Stimulated activated CD4-positive, alpha-beta T cell treated with anti-CD3 and anti-CD28 coated beads, Interleukin-12 subunit alpha, Interleukin-12 subunit beta, amount 100 ng/mL, for 4 hours (primary cell): Measurements from ENCODE around the gene SH3YL1.

Experiments used
- DNase-seq: peaks from one replicate; pipeline ENCODE4 v3.0.0-alpha.2; 2020

SH3YL1 gene

DNA sequence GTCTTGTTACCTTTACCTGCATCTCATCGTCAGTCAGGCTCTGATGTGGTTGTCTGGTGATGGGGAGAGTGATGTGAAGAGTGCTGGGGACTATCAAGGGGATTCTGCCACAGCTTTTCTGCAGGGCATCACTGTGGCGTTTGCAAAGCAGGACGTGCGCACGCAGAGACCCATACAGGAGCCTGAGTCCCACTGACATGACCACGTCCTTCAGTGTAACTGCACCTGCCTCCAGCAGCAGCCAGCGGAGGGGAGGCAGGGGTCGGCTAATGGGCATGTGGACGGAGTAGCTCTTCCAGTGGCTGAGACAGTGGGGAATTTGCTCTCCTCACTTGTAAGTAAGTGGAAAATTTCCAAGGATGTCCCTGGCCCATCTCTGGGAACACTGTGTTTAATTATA is 17.5 kb upstream of the SH3YL1 start:
- DNase-seq, result no peak

DNA sequence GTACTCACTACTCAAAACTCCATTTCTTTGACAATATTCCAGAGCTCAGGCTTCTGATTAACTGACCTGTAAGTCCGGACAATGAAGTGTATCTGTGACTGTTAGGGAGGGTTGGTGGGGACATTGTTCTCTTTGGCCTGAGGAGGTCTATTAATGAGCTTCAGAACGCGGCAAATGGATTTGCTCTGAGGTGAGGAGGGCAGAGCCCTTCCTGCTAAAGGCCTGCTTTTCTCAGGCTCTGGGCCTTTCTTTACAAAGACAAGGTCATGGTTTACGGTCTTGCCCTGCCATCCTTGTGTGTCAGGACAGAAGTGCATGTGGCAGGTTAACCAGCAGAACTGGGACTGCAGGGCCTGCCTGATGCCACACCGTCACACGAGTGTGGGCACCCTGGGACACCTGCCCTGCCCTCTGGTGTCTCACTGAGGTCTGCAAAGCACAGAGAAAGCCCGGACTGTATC is 16.8 kb upstream of the SH3YL1 start:
- no peak for DNase-seq

DNA sequence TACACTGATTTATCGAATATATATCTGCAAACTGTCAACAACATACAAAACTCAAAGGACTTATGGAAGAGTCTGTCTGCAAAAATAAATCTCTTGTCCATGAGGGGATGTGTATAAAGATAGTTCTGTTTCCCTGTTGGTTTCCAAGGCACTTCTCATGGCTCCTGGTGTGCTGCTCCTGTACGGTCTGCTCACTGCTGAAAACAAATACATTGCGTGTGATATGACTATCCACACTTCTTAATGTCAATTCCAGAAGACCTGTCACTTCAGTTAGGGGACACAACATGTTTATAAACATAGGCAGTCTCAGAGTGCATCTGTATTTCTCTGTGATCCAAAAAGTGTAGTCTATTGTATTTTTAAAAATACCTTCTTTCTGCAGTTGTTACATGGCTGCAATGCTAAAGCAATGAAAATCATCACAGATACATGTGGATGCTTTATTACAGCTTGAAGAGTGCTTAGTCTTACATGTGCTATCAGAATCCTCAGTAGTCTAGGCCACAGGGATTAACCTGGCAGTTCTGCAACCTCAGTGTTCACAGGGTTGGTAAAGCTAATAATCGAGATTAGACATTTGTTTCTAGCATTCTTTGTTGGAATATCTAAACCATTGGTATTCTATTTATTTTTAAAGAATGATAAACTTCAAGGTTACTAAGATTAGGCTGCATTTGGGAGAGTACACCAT is 16.3 kb upstream of the SH3YL1 start:
- no peak for DNase-seq

GRCh38 chr2:279366-279765 is 15.5 kb upstream of the SH3YL1 start:
- DNase-seq, result no peak

DNA sequence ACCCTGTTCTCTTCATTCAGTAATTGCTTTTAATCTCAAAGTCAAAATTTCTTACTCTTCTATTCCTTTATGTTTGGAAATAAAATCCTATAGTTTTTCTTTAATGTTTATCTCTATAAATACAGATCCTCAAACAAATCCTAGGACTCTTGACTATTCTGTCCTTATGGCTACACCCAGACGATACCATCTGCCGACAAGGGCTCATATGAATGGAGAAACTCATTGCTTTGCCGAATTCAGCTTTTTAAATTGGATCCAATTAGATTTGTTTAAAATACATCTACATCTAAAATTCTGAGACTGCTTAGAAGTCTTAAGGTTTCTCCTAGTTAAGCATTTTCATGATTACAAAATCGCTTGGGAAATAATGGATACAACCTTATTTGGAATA is 15.1 kb upstream of the SH3YL1 start:
- DNase-seq, result no peak

DNA sequence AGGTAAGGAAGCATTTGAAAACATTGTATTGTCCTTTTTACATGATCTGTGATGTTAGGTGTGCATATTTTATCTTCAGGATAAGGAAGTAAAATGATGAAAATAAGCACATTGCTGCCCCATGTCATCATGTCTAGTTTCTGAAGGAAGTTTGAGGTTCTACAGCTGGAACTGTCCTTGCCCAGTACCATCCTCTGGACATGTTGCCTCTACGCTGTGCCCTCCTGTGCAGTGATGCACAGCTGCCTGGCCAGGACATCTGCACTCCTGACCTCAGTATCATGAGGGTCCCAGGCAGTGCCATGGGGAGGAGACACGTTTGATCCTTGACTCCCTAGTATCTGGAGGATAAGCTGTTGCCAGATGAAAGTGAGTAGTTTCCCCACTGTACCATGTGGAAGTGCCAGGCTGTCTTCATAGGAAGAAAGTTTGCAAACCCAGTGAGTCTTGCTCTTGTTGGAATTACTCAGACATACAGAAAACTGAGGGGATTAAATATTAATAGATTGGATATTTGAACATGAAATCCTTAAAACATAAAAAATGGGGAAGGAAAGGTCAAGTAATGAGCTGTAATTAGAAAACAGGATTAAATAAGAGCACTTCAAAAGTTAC is 14.6 kb upstream of the SH3YL1 start:
- DNase-seq, result no peak

DNA sequence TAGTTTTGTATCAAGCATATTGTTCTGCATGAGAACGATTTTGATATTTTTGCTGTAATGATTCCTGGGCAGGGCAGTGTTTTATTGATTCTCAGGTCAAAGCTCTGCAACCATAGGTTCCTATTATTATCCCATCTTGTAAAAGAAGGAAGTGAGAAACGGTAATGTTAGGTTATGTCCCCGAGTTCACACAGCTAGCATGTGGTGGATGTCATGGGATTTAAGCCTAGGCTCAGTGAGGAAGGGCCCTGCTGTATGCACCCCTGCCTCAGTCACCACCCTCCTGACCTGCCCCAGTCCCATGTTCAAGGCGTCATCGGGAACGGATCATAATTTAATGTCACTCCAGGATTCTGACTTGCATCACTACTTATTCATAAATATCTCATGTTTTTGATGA is 11.6 kb upstream of the SH3YL1 start:
- DNase-seq, result no peak

DNA sequence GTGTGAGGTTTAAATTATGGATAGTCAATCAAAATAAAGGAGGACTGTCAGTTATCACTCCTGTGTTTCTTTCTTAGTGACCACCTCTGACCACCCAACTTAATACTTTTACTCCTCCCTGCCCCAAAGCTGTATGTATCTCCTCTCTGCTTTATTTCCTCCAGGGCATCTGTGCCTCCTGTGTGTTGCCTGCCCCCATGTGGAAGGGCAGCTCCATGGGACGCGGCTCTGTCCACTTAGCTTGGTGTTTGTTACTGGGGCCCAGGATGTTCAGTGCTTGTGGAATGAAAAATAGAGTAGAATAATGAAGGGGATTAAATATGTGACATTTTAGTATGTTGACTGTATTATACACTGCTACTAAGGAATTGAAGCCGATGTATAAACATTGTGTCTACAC is 10.7 kb upstream of the SH3YL1 start:
- no peak for DNase-seq

GRCh38 chr2:273333-273732 is 9.5 kb upstream of the SH3YL1 start:
- no peak for DNase-seq

DNA sequence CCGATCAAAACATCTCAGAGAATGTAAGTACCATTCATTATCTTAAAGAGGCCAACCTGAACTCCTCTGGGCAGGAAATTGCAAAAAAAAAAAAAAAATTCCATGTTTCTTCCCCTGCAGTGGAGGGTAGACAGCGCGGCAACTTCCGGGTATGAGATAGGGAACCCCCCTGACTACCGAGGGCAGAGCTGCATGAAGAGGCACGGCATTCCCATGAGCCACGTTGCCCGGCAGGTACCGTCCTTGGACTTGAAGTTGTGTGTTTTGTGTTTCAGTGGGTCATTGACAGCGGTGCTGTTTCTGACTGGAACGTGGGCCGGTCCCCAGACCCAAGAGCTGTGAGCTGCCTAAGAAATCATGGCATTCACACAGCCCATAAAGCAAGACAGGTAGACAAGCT is 8.1 kb upstream of the SH3YL1 start:
- no peak for DNase-seq

- DNase-seq, result no peak
Observed at GRCh38 chr2:270861-271260, 7.0 kb upstream of the SH3YL1 start.

- DNase-seq, result no peak
Observed at GRCh38 chr2:269356-270030, 5.7 kb upstream of the SH3YL1 start.

- no peak for DNase-seq
Observed at GRCh38 chr2:268323-268722, 4.5 kb upstream of the SH3YL1 start.

DNA sequence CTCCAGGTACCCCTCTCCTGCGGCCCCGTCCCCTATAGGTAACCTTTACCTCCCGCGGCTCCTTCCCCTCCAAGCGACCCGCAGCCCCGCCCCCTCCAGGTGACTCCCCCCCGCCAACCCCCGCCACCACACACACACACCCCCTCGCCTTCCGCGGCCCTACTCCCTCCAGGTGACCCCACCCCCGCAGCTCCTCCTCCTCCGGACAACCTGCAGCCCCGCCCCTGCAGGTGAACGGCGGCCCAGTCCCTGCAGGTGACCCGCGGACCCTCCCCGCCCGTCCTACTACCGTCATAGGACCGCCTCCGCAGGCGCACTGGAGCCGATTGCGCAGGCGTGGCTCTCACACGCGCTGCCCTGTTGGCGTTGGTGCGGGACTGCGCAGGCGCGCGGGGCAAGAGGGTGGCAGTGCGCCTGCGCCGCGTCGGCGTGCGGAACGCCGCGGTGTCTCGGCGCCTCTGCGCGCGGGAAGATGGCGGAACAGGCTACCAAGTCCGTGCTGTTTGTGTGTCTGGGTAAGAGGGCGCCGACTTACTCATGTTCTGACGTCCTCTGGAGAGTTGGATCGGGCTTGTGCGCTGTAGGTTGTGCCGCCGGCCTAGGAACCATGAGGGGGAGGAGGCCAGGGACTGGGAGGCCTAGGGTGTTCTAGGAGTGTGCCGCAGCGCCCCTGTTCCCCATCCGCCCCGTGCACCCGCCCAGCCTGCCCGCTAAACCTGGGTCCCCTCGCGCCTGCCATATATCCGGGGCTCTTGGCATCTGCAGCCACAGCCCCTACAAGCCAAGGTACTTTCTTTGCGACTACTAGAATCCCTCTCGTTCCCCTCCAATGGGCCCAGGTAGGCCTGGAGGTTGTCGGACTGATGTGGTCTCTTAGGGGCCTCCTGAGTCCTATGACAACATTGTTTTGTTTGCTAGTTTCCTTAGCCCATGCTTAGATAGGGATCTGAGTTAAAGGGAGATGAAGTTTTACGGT is 949 bp upstream of the SH3YL1 start, which contains the start of gene ACP1:
Gene ACP1 (plus strand): TSS at position 455 of the 976 bp plus-strand sequence. CDS start 18 bp downstream, at position 473.
- DNase-seq, result peak; percentile 96

GRCh38 chr2:263022-263738 is 652 bp downstream of the SH3YL1 start:
- no peak for DNase-seq

GRCh38 chr2:262117-262516 is 1.7 kb downstream of the SH3YL1 start:
- DNase-seq, result no peak

GRCh38 chr2:260507-261161 is 3.2 kb downstream of the SH3YL1 start:
- no peak for DNase-seq

- DNase-seq, result no peak
Observed at GRCh38 chr2:259789-260331, 4.0 kb downstream of the SH3YL1 start.

DNA sequence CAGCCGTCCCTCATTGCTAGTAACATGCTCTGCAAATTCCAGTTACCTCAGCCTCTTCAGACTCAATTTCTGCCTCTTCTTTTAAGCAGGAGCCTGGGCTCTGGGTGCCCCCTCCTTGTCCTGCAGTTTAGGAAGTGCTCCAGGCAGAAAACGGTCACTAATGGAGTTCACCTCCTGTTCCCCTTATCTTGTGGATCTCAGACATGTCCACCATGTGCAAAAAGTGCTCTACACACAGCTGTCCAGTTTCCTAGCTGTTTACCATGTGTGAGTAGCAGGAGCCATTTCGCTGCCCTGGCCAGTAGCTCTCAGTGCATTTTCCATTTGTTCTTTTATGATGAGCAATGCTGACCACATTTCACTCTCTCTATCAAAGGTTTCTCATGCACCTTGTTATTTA is 4.9 kb downstream of the SH3YL1 start:
- DNase-seq, result no peak

GRCh38 chr2:257842-258241 is 6.0 kb downstream of the SH3YL1 start:
- no peak for DNase-seq

DNA sequence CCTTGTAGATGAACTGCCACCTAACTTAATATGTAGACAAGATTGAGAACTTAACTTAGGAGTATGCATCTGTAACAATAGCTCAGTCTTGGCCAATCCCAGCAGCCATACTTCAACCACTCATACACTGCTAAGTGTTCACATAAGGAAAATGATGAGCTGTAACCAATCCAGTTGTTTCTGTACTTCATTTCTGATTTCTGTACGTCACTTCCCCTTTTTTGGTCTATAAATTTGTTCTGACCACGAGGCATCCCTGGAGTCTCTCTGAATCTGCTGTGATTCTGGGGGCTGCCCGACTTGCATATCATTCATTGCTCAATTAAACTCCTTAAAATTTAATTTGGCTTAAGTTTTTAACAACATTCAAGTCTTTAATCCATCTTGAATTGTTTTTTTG is 6.4 kb downstream of the SH3YL1 start:
- DNase-seq, result no peak
